ENCODE data around the gene GAL.

DNA sequence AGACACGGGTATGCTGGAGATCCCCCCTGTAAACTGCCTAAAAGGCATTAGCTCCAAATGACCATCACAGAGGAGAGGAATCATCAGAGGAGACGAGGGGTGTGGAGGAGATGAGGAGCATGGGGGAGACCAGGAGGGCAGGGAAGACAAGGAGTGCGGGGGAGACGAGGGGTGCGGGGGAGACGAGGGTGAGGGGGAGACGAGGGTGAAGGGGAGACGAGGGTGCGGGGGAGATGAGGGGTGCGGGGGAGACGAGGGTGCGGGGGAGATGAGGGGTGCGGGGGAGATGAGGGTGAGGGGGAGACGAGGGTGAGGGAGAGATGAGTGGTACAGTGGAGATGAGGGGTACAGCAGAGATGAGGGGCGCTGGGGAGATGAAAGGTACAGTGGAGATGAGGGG, 17.5 kb upstream of the GAL start:
- no peak for TF ChIP-seq EZH2 (IDR thresholded peaks at IDR 0.05; ENCODE audit: insufficient read depth, poor library complexity, severe bottlenecking)
- no peak for TF ChIP-seq EZH2phosphoT487 (IDR thresholded peaks at IDR 0.05; ENCODE audit: insufficient read depth, low read depth)
